PFSK-1 (cell line): ENCODE data around the gene KLHDC8A.

Source experiments
- POLR2AphosphoS5 ChIP-seq: IDR thresholded peaks from 2 replicates; pipeline ENCODE4 v1.6.1; 2012; ENCODE audit warnings: low read depth, mild to moderate bottlenecking, control low read depth, low read length, moderate library complexity
- REST ChIP-seq, 2 experiments: IDR thresholded peaks; 2 replicates each; pipeline versions ENCODE4 v1.6.1 to v1.8.0; 2011 to 2012; ENCODE audit warnings: low read depth in 2 of 2, low read length in 2 of 2, control low read depth in 1 of 2, inconsistent platforms in 1 of 2, mild to moderate bottlenecking in 1 of 2, moderate library complexity in 1 of 2; ENCODE audit not compliant: insufficient read depth in 1 of 2
- SIN3A ChIP-seq: IDR thresholded peaks from 2 replicates; pipeline ENCODE4 v1.6.1; 2012; ENCODE audit warnings: mild to moderate bottlenecking, low read length, moderate library complexity, borderline replicate concordance; ENCODE audit not compliant: insufficient read depth
- TAF1 ChIP-seq: IDR thresholded peaks from 2 replicates; pipeline ENCODE4 v1.6.1; 2012; ENCODE audit warnings: low read length, control low read depth, borderline replicate concordance; ENCODE audit not compliant: insufficient read depth

GRCh38 chr1:205306929-205307566, 49.7 kb downstream of the KLHDC8A start:
- TF ChIP-seq POLR2AphosphoS5: no peak
- no peak for TF ChIP-seq SIN3A
- TF ChIP-seq TAF1: no peak
- no peak for TF ChIP-seq REST (IDR thresholded peaks at IDR 0.05; ENCODE audit: insufficient read depth in 1 of 2, low read depth in 2 of 2, low read length in 2 of 2)
